Thyroid gland (tissue), 4 donors: ENCODE measurements around the gene RGR. TPM values are rescaled to one million over a fixed set of nuclear protein-coding genes. Genes with fewer than 3 reads are reported as not detected.
A peak's percentile ranks its signal among the peaks of the same experiment; 100 is the strongest.

Experiments
- DNase-seq, 2 donors: peaks; one replicate each; pipeline ENCODE4 v3.0.0-alpha.2; 2019
- H3K27ac ChIP-seq, 3 donors: fragments of 200-600 bp; sonication (generic); 1 replicate in 2 of 3; 2 replicates in 1 of 3; pipeline ENCODE4 v1.5.1; 2016 to 2019; ENCODE audit warnings: mild to moderate bottlenecking in 1 of 3, moderate library complexity in 1 of 3
- H3K27me3 ChIP-seq: fragments of 200-600 bp; sonication (generic); one replicate; pipeline ENCODE4 v1.5.1; 2019
- H3K36me3 ChIP-seq, 2 donors: fragments of 200-600 bp; sonication (generic); one replicate each; pipeline ENCODE4 v1.5.1; 2016 to 2019
- H3K4me1 ChIP-seq, 2 donors: fragments of 200-600 bp; sonication (generic); one replicate each; pipeline ENCODE4 v1.5.1; 2017 to 2019
- H3K4me3 ChIP-seq, 3 donors: fragments of 200-600 bp; sonication (generic); replicated peaks in 1 of 3; 1 replicate in 2 of 3; 2 replicates in 1 of 3; pipeline ENCODE4 v1.5.1; 2016; ENCODE audit warnings: mild to moderate bottlenecking in 1 of 3
- H3K9me3 ChIP-seq: fragments of 200-600 bp; sonication (generic); one replicate; pipeline ENCODE4 v1.5.1; 2017
- POLR2A ChIP-seq, 2 donors: fragments of 450-650 bp; IDR thresholded peaks; one replicate each; pipeline ENCODE4 v1.6.1; 2017; ENCODE audit warnings: antibody characterized with exemption in 2 of 2, mild to moderate bottlenecking in 2 of 2, moderate library complexity in 1 of 2
- WGBS, 2 donors: methylation state at CpG; one replicate each; pipeline ENCODE4 v1.1.5; 2017; 5-methylcytosine and 5-hydroxymethylcytosine counted together
- intact Hi-C: fragments of 100-400 bp; cut with DNase I; formaldehyde crosslinking; loops from one replicate; pipeline ENCODE4 v1.15.1; 2023
- total RNA-seq, 4 donors: library from RNA; depleted of rRNA; stranded (reverse); fragments of >200 nt; gene quantifications; one replicate each; pipeline ENCODE4 v1.2.3, GENCODE V29; 2016
- TF ChIP-seq, protein P1 (sequence below), 6 experiments: fragments of 200-600 bp in 3 of 6; fragments of 450-650 bp in 3 of 6; sonication (generic) in 3 of 6; IDR thresholded peaks; one replicate each; pipeline ENCODE4 v1.5.1; 2016 to 2019; ENCODE audit warnings: antibody characterized with exemption in 6 of 6, mild to moderate bottlenecking in 2 of 6, inconsistent platforms in 1 of 6, moderate library complexity in 1 of 6

Gene RGR
- total RNA-seq, 4 donors from 2014 or later, result 0.11 TPM; not detected in 3

DNA sequence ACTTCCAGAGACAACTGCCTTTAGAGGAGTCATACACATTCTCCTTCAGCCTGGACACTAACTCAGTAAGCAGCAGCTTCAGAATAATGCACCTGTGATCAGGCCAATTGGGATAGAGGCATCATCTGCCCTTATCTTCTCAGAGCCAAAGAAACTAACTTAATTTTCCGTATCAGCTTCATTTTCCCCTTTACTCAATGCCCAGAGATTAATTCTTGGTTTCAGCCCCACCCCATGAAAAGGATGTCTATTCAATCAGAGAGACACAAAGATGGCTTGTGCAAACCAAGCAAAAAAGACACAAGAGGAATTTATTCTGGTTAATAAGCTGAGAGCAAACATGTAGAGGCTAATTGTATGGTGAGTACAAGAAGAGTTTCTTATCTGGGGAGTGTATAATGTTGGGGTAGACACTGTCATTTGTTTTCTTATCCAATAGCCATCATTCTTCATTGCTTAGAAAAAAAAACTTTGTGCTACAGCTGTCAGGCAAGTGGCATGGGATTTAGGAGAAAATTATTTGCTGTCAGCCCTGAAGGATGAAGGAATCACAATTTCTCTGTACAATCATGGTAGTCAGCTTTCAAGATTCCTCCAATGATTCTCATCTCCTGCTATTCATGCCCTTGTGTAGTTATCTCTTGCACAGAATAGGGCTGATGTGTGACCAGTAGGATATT, 44.8 kb downstream of the RGR start:
- Histone ChIP-seq H3K9me3 (no peaks in the 10 kb centered on the region), H3K36me3 (no peaks in the 10 kb centered on the region), H3K4me1 (no peaks in the 10 kb centered on the region), H3K27ac (no peak overlapping the region), H3K27me3 (no peaks in the 10 kb centered on the region), H3K4me3 (no peak overlapping the region)
- no peak for DNase-seq
- no peak for TF ChIP-seq POLR2A (IDR thresholded peaks at IDR 0.05)
- TF ChIP-seq, protein P1, sequence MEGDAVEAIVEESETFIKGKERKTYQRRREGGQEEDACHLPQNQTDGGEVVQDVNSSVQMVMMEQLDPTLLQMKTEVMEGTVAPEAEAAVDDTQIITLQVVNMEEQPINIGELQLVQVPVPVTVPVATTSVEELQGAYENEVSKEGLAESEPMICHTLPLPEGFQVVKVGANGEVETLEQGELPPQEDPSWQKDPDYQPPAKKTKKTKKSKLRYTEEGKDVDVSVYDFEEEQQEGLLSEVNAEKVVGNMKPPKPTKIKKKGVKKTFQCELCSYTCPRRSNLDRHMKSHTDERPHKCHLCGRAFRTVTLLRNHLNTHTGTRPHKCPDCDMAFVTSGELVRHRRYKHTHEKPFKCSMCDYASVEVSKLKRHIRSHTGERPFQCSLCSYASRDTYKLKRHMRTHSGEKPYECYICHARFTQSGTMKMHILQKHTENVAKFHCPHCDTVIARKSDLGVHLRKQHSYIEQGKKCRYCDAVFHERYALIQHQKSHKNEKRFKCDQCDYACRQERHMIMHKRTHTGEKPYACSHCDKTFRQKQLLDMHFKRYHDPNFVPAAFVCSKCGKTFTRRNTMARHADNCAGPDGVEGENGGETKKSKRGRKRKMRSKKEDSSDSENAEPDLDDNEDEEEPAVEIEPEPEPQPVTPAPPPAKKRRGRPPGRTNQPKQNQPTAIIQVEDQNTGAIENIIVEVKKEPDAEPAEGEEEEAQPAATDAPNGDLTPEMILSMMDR (IDR thresholded peaks at IDR 0.05), result no peak
- WGBS, 2 donors, result 68 to 81% methylated on average over 1 of the region's 1 CpG
- intact Hi-C loops, result no loop called here

- TF ChIP-seq, protein P1 (IDR thresholded peaks at IDR 0.05), result no peak
- no peak for TF ChIP-seq POLR2A (IDR thresholded peaks at IDR 0.05)
- no peak overlapping the region for H3K4me3 ChIP-seq
- no peaks in the 10 kb centered on the region for H3K4me1 ChIP-seq
- DNase-seq, result peak; percentile 35 to 40
- no peaks in the 10 kb centered on the region for H3K36me3 ChIP-seq
- intact Hi-C loops, result no loop called here
- H3K27ac ChIP-seq, result no peak overlapping the region
- no peaks in the 10 kb centered on the region for H3K9me3 ChIP-seq
- H3K27me3 ChIP-seq, result no peaks in the 10 kb centered on the region
- 39 to 50% methylated on average over 3 of the region's 3 CpGs for WGBS, 2 donors
Measured at GRCh38 chr10:84290235-84290634, 45.4 kb downstream of the RGR start.

DNA sequence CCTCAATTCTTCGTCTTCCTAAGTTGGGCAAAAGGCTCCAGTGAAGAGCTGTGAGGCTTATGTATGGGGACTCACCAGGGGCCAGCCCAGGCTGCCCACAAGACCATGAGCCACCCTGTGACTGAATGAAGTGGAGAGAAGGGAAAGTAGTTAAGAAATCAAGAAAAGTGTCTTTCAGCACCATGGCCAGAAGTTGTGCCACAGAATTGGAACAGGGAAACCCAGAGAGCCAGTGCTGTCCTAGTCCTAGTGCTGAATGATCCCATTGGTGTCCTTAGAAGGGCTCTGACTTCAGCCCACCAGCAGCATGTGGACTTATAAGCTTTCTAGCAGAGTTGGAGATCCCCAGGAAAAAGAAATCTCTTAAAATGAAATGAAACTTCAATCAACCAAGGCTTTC, 46.5 kb downstream of the RGR start:
- Histone ChIP-seq H3K9me3 (no peaks in the 10 kb centered on the region), H3K27ac (no peak overlapping the region), H3K36me3 (no peaks in the 10 kb centered on the region), H3K4me1 (no peaks in the 10 kb centered on the region), H3K4me3 (no peak overlapping the region), H3K27me3 (no peaks in the 10 kb centered on the region)
- no peak for TF ChIP-seq POLR2A (IDR thresholded peaks at IDR 0.05)
- TF ChIP-seq, protein P1 (IDR thresholded peaks at IDR 0.05), result no peak
- DNase-seq, result no peak
- 21 to 39% methylated on average over 1 of the region's 1 CpG for WGBS, 2 donors
- intact Hi-C loops, result no loop called here

- H3K27ac ChIP-seq, result no peak overlapping the region
- H3K4me3 ChIP-seq, result no peak overlapping the region
- H3K36me3 ChIP-seq, result no peaks in the 10 kb centered on the region
- 90 to 97% methylated on average over 2 of the region's 2 CpGs for WGBS, 2 donors
- no peaks in the 10 kb centered on the region for H3K27me3 ChIP-seq
- no peak for DNase-seq
- H3K9me3 ChIP-seq, result no peaks in the 10 kb centered on the region
- no peak for TF ChIP-seq POLR2A (IDR thresholded peaks at IDR 0.05)
- TF ChIP-seq, protein P1 (IDR thresholded peaks at IDR 0.05), result no peak
- intact Hi-C loops, result no loop called here
- no peaks in the 10 kb centered on the region for H3K4me1 ChIP-seq
Measured at GRCh38 chr10:84292502-84292901, 47.6 kb downstream of the RGR start.

DNA sequence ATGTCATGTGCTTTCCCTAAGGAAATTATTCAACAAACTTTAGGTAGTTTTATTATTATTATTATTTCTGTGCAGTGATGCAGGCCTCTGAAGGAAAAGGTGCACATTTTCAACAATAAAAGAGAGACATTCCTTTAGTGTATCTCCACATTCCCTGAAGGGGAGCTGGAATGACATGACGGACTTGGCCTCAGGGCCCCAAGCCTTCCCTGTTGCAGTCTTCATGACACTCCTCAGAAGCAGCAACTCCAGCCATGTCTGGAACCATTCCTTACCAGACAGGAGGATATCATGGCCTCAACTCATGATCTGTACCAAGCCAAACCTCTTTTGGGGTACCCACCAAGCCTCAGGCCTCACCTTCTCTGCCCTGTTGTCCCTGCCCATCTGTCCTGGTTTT, 48.3 kb downstream of the RGR start:
- no peaks in the 10 kb centered on the region for H3K36me3 ChIP-seq
- WGBS, 2 donors, result 79 to 94% methylated on average over 1 of the region's 1 CpG
- intact Hi-C loops, result no loop called here
- H3K27me3 ChIP-seq, result no peaks in the 10 kb centered on the region
- no peaks in the 10 kb centered on the region for H3K9me3 ChIP-seq
- no peaks in the 10 kb centered on the region for H3K4me1 ChIP-seq
- no peak overlapping the region for H3K27ac ChIP-seq
- H3K4me3 ChIP-seq, result no peak overlapping the region
- TF ChIP-seq, protein P1 (IDR thresholded peaks at IDR 0.05), result no peak
- TF ChIP-seq POLR2A (IDR thresholded peaks at IDR 0.05), result no peak
- no peak for DNase-seq
